Upper lobe of left lung (tissue), 4 donors: ENCODE measurements around the gene ARMH3.

Source experiments
- CTCF ChIP-seq, 6 experiments: fragments of 450-650 bp in 4 of 6; fragments of 200-600 bp in 2 of 6; sonication (generic) in 2 of 6; IDR thresholded peaks; one replicate each; pipeline ENCODE4 v1.5.1; 2016 to 2019; ENCODE audit warnings: antibody characterized with exemption in 6 of 6
- POLR2A ChIP-seq, 4 donors: fragments of 450-650 bp; IDR thresholded peaks; one replicate each; pipeline ENCODE4 v1.5.1; 2016 to 2017; ENCODE audit warnings: antibody characterized with exemption in 4 of 4, mild to moderate bottlenecking in 2 of 4
- POLR2AphosphoS5 ChIP-seq, 2 donors: sonication (generic); formaldehyde crosslinking; IDR thresholded peaks; one replicate each; pipeline ENCODE4 v1.5.1; 2017; ENCODE audit warnings: antibody characterized with exemption in 2 of 2

GRCh38 chr10:101903827-101904550 is 152.0 kb downstream of the ARMH3 start:
- no peak for TF ChIP-seq POLR2A (IDR thresholded peaks at IDR 0.05)
- no peak for TF ChIP-seq POLR2AphosphoS5 (IDR thresholded peaks at IDR 0.05)
- TF ChIP-seq CTCF (IDR thresholded peaks at IDR 0.05): no peak
